Epithelial cell of proximal tubule (primary cell): ENCODE measurements around the gene SHTN1. TPM values are rescaled to one million over a fixed set of nuclear protein-coding genes. Genes with fewer than 3 reads are reported as not detected.

Experiments
- DNase-seq: peaks from one replicate; pipeline ENCODE4 v3.0.0-alpha.2; 2011; ENCODE audit warnings: low read depth
- H3K4me3 ChIP-seq: 2 replicates; pipeline ENCODE4 v1.5.1; 2011; ENCODE audit warnings: low read depth, mild to moderate bottlenecking, low read length
- CTCF ChIP-seq: conservative IDR thresholded peaks from 2 replicates; pipeline ENCODE4 v1.5.1; 2012; ENCODE audit warnings: low read depth, mild to moderate bottlenecking, low read length
- total RNA-seq: library from RNA; depleted of rRNA; stranded (reverse); fragments of >200 nt; gene quantifications from 2 replicates; pipeline ENCODE4 v1.2.3, GENCODE V29; 2015

Gene SHTN1
- total RNA-seq, 1 donor from 2014 or later = 15.9 TPM

DNA sequence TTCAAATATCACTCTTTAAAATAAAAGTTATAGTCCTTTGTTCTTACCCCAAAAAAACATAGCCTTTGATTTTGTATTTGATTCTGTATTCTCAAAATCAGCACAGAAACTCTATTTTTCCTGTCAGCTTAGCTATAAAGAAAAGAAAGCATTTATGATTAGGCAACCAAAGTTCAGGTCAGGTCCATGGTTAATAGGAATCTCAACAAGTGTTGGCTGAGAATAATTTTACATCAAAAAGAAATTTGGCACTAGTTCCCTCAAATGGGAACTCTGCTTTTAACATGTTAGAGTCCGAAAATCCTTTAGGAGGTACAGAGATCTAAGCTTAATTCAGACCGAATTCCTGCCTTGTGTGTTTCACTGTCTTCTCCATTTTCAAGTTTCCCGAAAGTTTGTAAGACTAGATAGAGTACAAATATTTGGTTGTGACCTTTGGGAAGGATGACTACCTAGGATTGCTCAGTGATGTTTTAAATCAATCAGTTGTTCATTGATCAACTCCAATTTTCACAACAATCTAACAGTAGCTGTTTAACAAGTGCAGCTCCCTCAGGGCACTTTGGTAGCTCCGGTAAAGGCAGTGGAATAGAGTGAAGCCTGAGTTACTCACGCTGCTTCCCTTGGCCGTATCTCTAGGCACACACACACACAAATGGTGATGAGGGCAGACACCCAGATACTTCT is 164.5 kb downstream of the SHTN1 start:
- no peak for TF ChIP-seq CTCF
- no peak overlapping the region for H3K4me3 ChIP-seq
- no peak for DNase-seq

GRCh38 chr10:116838143-116838725 is 166.8 kb downstream of the SHTN1 start:
- no peak overlapping the region for H3K4me3 ChIP-seq
- TF ChIP-seq CTCF = no peak
- DNase-seq = no peak

DNA sequence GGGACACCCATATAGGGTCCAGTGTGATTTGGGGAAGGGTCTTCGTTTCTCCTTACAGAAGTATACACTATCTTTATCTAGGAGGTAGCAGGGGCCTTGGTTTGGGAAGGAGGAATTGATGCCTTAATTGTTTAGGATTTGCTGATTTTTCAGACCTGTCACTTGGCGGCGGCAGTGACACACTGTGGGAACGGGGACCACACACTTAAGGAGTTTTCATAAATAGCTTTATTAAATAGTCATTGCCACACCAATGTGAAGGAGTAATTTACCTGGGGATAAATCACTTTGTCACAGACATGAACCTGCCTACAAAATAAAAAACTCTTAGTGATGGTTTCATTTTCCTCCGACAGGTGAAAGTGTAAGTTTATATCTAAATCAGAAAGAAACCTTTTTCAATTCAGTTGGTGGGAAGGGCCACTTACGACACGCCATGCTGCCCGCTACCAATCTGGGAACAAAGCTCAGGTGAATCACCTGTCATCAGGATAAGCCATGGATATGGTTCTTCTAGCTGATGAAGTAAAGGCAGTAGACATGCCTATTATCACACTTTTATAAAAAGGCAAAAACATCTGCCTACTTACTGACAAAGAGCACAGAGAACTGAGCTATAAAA is 168.0 kb downstream of the SHTN1 start:
- H3K4me3 ChIP-seq = no peak overlapping the region
- DNase-seq = no peak
- no peak for TF ChIP-seq CTCF

DNA sequence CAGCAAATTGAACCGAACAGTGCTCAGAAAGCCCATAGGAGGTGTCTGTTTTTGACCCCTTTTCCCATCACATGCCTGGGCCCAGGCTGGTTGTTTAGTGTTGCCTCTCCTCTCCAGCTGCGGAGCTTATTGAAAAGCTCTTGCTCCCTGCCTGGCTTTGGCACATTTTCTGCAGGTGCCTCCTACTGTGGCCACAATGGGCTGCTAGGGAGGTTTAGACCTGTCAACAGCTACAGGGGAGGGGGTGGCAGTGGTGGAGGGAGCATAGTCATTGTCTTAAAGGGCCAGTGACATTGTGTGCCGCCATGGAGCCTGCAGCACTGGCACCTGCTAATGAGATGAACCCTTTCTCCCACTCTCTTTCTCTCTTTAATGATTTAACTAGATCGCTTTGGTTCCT is 168.9 kb downstream of the SHTN1 start:
- H3K4me3 ChIP-seq = no peak overlapping the region
- no peak for DNase-seq
- TF ChIP-seq CTCF = no peak

- no peak for TF ChIP-seq CTCF
- DNase-seq = no peak
- H3K4me3 ChIP-seq = no peak overlapping the region
These were observed 169.3 kb downstream of the SHTN1 start for GRCh38 chr10:116835658-116836057.

GRCh38 chr10:116833986-116834985 is 170.7 kb downstream of the SHTN1 start:
- no peak for TF ChIP-seq CTCF
- DNase-seq = no peak

More at GRCh38 chr10:116833986-116834985, 170.7 kb downstream of the SHTN1 start:
- no peak overlapping the region for H3K4me3 ChIP-seq
